HEK293T (cell line): ENCODE measurements around the gene SYAP1.

Experiments used
- ARNT ChIP-seq: fragments of 450-650 bp; IDR thresholded peaks from 2 replicates; pipeline ENCODE4 v1.6.1; 2017; ENCODE audit warnings: mild to moderate bottlenecking
- BHLHE40 ChIP-seq: fragments of 450-650 bp; IDR thresholded peaks from 2 replicates; pipeline ENCODE4 v1.6.1; 2016; ENCODE audit warnings: mild to moderate bottlenecking, moderate library complexity, borderline replicate concordance
- ELF4 ChIP-seq: fragments of 450-650 bp; IDR thresholded peaks from 2 replicates; pipeline ENCODE4 v1.6.1; 2017; ENCODE audit warnings: antibody characterized with exemption
- FOXA1 ChIP-seq: fragments of 450-650 bp; IDR thresholded peaks from 2 replicates; pipeline ENCODE4 v1.6.1; 2016; ENCODE audit warnings: mild to moderate bottlenecking
- FOXK2 ChIP-seq: fragments of 450-650 bp; IDR thresholded peaks from 2 replicates; pipeline ENCODE4 v1.6.1; 2016; ENCODE audit warnings: mild to moderate bottlenecking
- FOXM1 ChIP-seq: fragments of 450-650 bp; IDR thresholded peaks from 2 replicates; pipeline ENCODE4 v1.6.1; 2017; ENCODE audit warnings: mild to moderate bottlenecking, borderline replicate concordance
- PKNOX1 ChIP-seq: fragments of 450-650 bp; IDR thresholded peaks from 2 replicates; pipeline ENCODE4 v1.6.1; 2016
- SP1 ChIP-seq: fragments of 450-650 bp; IDR thresholded peaks from 2 replicates; pipeline ENCODE4 v1.6.1; 2017
- TARDBP ChIP-seq: fragments of 450-650 bp; IDR thresholded peaks from 2 replicates; pipeline ENCODE4 v1.6.1; 2016

- no peak for TF ChIP-seq SP1
- no peak for TF ChIP-seq BHLHE40
- TF ChIP-seq TARDBP = no peak
- no peak for TF ChIP-seq FOXM1
- TF ChIP-seq ELF4 = no peak
- TF ChIP-seq FOXK2 = no peak
- no peak for TF ChIP-seq PKNOX1
- no peak for TF ChIP-seq FOXA1
- no peak for TF ChIP-seq ARNT
Observed at GRCh38 chrX:16708016-16708415, 11.4 kb upstream of the SYAP1 start.
